ENCODE data around the gene CD180. TPM values are rescaled to one million over a fixed set of nuclear protein-coding genes. Genes with fewer than 3 reads are reported as not detected.

Gene CD180
- total RNA-seq, 4 donors from 2014 or later: 0.27 to 2.2 (median 1.2) TPM; not detected in 1

- Histone ChIP-seq H3K4me1 (peaks cover 0 to 18% (median 6%) of the 10 kb centered on the region in 3 donors), H3K27me3 (no peaks in the 10 kb centered on the region), H3K36me3 (no peaks in the 10 kb centered on the region), H3K27ac (peak overlapping the region in 3 of 4 donors; percentile 37 to 64 (median 62)), H3K4me3 (no peak overlapping the region), H3K9me3 (no peaks in the 10 kb centered on the region)
- no peak for TF ChIP-seq POLR2AphosphoS5 (IDR thresholded peaks at IDR 0.05)
- no peak for TF ChIP-seq CTCF (IDR thresholded peaks at IDR 0.05)
- TF ChIP-seq EP300 (IDR thresholded peaks at IDR 0.05): no peak
- TF ChIP-seq POLR2A (IDR thresholded peaks at IDR 0.05): no peak
- no peak for ATAC-seq
- WGBS, 2 donors (ENCODE audit: low coverage in 1 of 2): 100% methylated on average over 1 of the region's 1 CpG
Measured at GRCh38 chr5:67216564-67216963, 20.0 kb upstream of the CD180 start.

GRCh38 chr5:67215519-67216471 lies 19.2 kb upstream of the CD180 start:
- peak overlapping the region in 3 of 4 donors; percentile 37 to 64 (median 62) for H3K27ac ChIP-seq
- H3K9me3 ChIP-seq: no peaks in the 10 kb centered on the region
- 41 to 100% methylated on average over 2 to 4 of the region's 19 CpGs for WGBS, 2 donors (ENCODE audit: low coverage in 1 of 2)
- H3K36me3 ChIP-seq: no peaks in the 10 kb centered on the region
- ATAC-seq: peak; percentile 77
- peaks cover 0 to 18% (median 6%) of the 10 kb centered on the region in 3 donors for H3K4me1 ChIP-seq
- peak overlapping the region in 1 of 2 donors; percentile 20 for H3K4me3 ChIP-seq
- TF ChIP-seq CTCF (IDR thresholded peaks at IDR 0.05): no peak
- no peak for TF ChIP-seq POLR2A (IDR thresholded peaks at IDR 0.05)
- TF ChIP-seq EP300 (IDR thresholded peaks at IDR 0.05): no peak
- TF ChIP-seq POLR2AphosphoS5 (IDR thresholded peaks at IDR 0.05): peak; percentile 15
- no peaks in the 10 kb centered on the region for H3K27me3 ChIP-seq

- peaks cover 0 to 18% (median 6%) of the 10 kb centered on the region in 3 donors for H3K4me1 ChIP-seq
- no peaks in the 10 kb centered on the region for H3K9me3 ChIP-seq
- H3K36me3 ChIP-seq: no peaks in the 10 kb centered on the region
- H3K27me3 ChIP-seq: no peaks in the 10 kb centered on the region
- no peak for ATAC-seq
- no peak overlapping the region for H3K4me3 ChIP-seq
- 75 to 84% methylated on average over 8 of the region's 12 CpGs for WGBS, 2 donors (ENCODE audit: low coverage in 1 of 2)
- peak overlapping the region in 2 of 4 donors; percentile 37 to 62 for H3K27ac ChIP-seq
- TF ChIP-seq POLR2A (IDR thresholded peaks at IDR 0.05): no peak
- TF ChIP-seq CTCF (IDR thresholded peaks at IDR 0.05): no peak
- no peak for TF ChIP-seq EP300 (IDR thresholded peaks at IDR 0.05)
- TF ChIP-seq POLR2AphosphoS5 (IDR thresholded peaks at IDR 0.05): no peak
Measured at GRCh38 chr5:67214707-67215447, 18.3 kb upstream of the CD180 start.

- no peaks in the 10 kb centered on the region for H3K9me3 ChIP-seq
- no peak overlapping the region for H3K27ac ChIP-seq
- no peak overlapping the region for H3K4me3 ChIP-seq
- no peaks in the 10 kb centered on the region for H3K36me3 ChIP-seq
- 73 to 82% methylated on average over 4 to 6 of the region's 6 CpGs for WGBS, 2 donors (ENCODE audit: low coverage in 1 of 2)
- no peaks in the 10 kb centered on the region for H3K27me3 ChIP-seq
- ATAC-seq: no peak
- no peak for TF ChIP-seq POLR2AphosphoS5 (IDR thresholded peaks at IDR 0.05)
- no peak for TF ChIP-seq EP300 (IDR thresholded peaks at IDR 0.05)
- no peak for TF ChIP-seq CTCF (IDR thresholded peaks at IDR 0.05)
- TF ChIP-seq POLR2A (IDR thresholded peaks at IDR 0.05): no peak
- H3K4me1 ChIP-seq: peaks cover 0 to 24% (median 6%) of the 10 kb centered on the region in 3 donors
Measured at GRCh38 chr5:67214036-67214435, 17.4 kb upstream of the CD180 start.
